ENCODE results near the gene ADAMTS1.

The ADAMTS1 gene

GRCh38 chr21:26844258-26845065 is 747 bp downstream of the ADAMTS1 start:
- DNase-seq, result peak; percentile 24

- DNase-seq, result peak; percentile 31
Measured at GRCh38 chr21:26843933-26844257, 1.3 kb downstream of the ADAMTS1 start.

GRCh38 chr21:26842974-26843932 is 2.0 kb downstream of the ADAMTS1 start:
- peak; percentile 90 for DNase-seq

- DNase-seq, result no peak
Measured at GRCh38 chr21:26842300-26842699, 2.9 kb downstream of the ADAMTS1 start.

- DNase-seq, result peak; percentile 92
Measured at GRCh38 chr21:26840912-26841311, 4.3 kb downstream of the ADAMTS1 start.

GRCh38 chr21:26840201-26840600 is 5.0 kb downstream of the ADAMTS1 start:
- DNase-seq, result no peak

- no peak for DNase-seq
Measured at GRCh38 chr21:26837539-26837938, 7.7 kb downstream of the ADAMTS1 start.

- no peak for DNase-seq
Measured at GRCh38 chr21:26836528-26836927, 8.7 kb downstream of the ADAMTS1 start.

- DNase-seq, result no peak
Measured at GRCh38 chr21:26835714-26836265, 9.4 kb downstream of the ADAMTS1 start.

GRCh38 chr21:26835027-26835713 is 10.0 kb downstream of the ADAMTS1 start:
- peak; percentile 67 for DNase-seq

GRCh38 chr21:26834181-26834905 is 10.9 kb downstream of the ADAMTS1 start:
- DNase-seq, result no peak

- no peak for DNase-seq
Measured at GRCh38 chr21:26833460-26833939, 11.7 kb downstream of the ADAMTS1 start.

GRCh38 chr21:26833011-26833410 is 12.2 kb downstream of the ADAMTS1 start:
- no peak for DNase-seq

GRCh38 chr21:26832546-26832945 is 12.7 kb downstream of the ADAMTS1 start:
- DNase-seq, result no peak

GRCh38 chr21:26826801-26827200 is 18.4 kb downstream of the ADAMTS1 start:
- no peak for DNase-seq

- DNase-seq, result no peak
Measured at GRCh38 chr21:26820509-26820908, 24.7 kb downstream of the ADAMTS1 start.

GRCh38 chr21:26819740-26820324 is 25.4 kb downstream of the ADAMTS1 start:
- no peak for DNase-seq

- no peak for DNase-seq
Measured at GRCh38 chr21:26818906-26819305, 26.3 kb downstream of the ADAMTS1 start.

- no peak for DNase-seq
Measured at GRCh38 chr21:26815197-26815596, 30.0 kb downstream of the ADAMTS1 start.

GRCh38 chr21:26814386-26814785 is 30.8 kb downstream of the ADAMTS1 start:
- DNase-seq, result peak; percentile 47

- DNase-seq, result no peak
Measured at GRCh38 chr21:26813426-26813998, 31.7 kb downstream of the ADAMTS1 start.

Data from NCI-H226 (cell line).